Activated T-cell treated with anti-CD3 and anti-CD28 coated beads, Interleukin-2, amount 50 U/mL, for 1 hour (primary cell): ENCODE results near the gene ZNF14.
"Not testable (repeated sequence)": the region's sequence is repeated elsewhere in the genome, so short reads cannot be mapped to it uniquely, and the experiment has no call there.

Source experiments
- DNase-seq: peaks from one replicate; pipeline ENCODE4 v3.0.0-alpha.2; 2020

ZNF14 gene

DNA sequence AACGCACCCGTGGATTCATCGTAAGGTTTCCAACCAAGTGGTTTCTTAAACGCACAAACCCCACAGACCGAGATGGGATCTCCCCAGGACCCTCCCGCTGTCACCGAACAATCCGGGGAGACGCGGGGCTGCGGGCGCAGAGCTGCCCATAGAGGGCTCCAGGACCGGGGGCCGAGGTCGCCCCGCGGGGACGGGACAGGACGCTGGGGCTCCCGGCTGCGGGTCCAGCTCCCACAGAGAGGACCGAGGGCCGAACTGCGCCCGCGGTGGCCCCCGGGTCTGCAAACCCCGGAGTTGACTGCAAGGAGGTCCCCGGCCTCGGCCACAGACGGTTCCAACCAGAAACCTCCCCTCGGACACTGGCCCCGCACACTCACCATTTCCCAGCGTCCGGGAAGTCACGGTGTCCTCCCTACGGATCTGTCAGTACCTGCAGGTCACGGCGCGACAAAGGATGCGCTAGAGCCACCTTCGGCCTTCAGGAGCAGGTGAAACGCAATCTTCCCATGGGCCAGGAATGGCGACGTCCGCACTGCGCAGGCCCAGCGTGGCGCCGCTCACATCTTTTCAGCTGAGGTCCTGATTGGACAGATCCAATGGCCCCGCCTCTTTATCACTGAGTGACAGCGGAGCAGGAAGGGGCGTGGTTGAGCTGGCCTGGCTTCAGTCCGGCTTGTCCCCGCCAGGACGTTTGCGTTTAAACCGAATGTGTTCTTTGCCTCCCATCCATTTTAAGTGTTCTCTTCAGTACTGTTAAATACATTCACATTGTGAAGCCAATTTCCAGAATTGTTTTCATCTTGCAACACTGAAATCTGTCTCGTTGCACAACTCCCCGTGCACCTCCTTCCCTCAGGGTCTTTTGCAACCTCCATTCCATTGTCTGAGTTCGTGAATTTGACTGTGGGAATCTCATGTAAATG, at the start of gene ZNF14:
TSS of gene ZNF14 (minus strand) at position 534 of the 923 bp plus-strand sequence. CDS start at position 380, 154 bp downstream.
- DNase-seq = peak; percentile 88

DNA sequence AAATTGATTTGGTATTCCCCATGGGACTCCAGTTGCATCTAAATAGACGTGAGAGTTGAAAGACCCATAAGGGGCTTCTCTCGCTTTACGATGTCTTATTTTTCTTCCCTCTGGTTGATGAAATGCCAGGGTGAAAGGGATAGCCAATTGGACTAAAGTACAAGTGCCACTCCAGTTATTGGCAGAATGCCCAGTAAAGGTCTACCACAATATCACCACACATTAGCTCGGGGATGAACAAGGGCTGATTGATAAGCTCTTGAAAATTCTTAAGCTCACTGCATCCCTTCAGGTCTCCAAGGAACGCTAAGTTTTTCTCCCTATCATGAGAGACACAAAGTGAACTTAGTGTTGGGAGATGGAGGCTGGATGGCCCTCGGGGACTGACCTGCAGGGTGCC, 48.9 kb upstream of the ZNF14 start:
- not testable (repeated sequence) for DNase-seq

DNA sequence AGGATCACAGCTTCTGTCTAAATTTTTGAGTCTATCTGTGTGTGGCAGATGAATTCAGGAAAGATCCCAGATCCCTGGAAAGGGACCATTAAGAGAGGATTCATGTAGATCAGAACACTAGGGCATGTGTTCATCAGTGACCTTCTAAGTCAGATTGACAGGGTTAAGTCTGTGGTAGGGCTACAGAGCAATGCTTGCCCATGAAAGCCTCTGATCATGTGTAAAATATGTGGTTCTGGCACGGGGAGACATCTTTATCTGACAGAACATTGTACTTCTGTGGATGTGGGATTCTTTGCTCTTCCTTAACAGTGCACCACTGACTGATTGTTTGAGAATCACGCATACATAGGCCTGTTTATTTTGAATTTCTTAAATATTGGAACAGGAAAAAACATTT, 45.8 kb upstream of the ZNF14 start:
- no peak for DNase-seq

DNA sequence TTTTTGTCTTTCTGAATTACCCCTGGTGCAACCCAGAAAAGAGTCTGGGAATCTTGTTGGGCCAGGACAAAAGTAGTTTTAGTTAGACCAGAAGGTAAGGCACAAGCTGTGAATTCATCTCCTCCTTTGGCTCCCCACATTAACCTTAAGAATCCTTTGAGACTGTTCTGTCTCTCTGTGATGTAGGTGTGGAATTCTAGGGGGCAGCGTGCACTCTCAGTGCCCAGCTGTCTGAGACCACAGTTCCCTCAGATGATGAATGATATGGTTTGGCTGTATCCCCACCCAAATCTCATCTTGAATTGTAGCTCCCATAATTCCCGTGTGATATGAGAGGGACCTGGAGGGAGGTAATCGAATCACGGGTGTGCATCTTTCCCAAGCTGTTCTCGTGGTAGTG, 44.8 kb upstream of the ZNF14 start:
- no peak for DNase-seq

DNA sequence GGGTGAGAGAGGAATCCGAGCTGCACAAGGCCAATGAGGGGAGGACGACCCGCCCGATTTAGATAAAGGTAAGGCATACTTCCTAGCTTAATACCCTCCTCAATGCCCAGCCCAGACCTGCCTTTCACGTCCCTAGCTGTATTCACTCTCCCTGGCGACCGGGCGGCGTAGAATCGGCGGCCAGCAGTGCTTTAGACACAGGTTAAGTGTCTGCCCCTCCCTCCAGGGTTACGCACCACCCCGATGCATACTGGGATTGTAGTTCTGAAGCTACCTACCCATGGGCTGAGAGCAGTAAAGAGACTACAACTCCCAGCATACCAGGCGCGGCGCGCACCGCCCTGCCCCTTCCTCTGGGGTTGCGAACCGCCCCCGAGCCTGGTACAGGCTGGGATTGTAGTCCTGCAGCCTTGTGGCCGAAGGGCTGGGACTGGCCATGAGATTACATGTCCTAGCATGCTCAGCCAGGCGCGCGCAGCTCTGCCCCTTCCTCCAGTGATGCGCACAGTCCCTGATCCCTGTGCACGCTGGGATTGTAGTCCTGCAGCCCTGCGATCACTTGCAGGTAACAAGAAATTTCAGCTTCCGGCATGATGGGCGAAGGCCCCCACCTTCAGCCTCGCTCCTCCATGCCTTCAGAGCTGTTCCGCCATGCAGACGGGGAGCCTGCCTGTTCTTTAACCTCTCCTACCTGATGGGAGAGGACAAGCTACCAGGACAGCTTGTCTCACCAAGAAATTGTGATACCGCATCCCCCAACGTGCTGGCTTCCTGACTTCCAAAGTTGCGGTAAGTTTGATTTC, 43.5 kb upstream of the ZNF14 start:
- DNase-seq = peak; percentile 93

DNA sequence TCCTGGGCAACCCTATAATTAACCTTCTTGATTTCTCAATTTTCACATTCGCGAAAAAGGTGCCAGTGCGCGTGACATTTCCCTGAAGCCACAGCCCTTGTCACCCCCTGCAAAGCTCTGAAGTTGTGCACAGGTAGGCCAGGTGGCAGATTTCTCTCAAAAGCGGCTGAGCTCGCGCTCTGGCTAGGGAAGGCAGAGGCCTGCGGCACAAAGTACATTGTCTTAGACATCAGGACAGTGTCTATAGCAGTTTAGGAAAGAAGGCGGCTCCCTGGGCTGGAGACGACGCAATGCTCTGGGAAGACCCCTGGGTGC, 42.9 kb upstream of the ZNF14 start:
- no peak for DNase-seq

DNA sequence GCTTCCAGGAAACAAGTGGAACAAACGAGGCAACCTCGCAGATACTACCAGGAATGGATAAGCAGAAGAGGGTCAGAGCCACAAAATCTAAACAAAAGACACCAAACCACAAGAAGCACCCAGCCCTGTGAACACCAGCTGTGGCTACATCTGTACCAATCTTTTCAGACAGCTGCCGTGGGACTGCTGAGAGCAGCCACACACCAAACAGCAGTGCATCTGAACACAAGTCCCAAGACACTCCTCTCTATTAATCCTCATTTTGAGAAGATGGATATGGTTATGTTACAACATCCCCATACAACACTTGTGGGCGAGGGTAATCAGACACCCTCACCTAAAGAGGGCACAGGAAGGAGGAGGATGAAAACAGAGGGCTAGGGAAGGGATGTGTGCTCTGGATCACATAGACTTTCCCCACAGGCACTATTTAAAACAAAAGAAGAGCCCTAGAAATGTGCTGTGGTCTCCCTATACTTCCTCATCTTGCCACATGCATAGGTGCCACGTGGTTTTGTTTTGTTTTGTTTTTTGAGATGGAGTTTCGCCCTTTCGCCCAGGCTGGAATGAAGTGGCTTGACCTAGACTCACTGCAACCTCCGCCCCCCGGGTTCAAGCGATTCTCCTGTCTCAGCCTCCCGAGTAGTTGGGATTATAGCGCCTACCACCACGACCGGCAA, 41.6 kb upstream of the ZNF14 start:
- DNase-seq = no peak

DNA sequence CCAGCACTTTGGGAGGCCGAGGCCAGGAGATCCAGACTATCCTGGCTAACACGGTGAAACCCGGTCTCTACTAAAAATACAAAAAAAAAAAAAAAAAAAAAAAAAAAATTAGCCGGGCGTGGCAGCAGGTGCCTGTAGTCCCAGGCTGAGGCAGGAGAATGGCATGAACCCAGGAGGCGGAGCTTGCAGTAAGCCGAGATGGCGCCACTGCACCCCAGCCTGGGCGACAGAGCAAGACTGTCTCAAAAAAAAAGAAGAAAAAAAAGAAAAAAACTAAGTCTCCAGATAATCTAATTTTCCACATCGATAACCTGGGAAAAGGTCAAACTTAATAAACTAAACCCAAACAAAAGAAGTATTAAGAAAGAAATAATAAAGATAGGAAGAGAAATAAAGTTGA, 39.1 kb upstream of the ZNF14 start:
- DNase-seq = not testable (repeated sequence)

DNA sequence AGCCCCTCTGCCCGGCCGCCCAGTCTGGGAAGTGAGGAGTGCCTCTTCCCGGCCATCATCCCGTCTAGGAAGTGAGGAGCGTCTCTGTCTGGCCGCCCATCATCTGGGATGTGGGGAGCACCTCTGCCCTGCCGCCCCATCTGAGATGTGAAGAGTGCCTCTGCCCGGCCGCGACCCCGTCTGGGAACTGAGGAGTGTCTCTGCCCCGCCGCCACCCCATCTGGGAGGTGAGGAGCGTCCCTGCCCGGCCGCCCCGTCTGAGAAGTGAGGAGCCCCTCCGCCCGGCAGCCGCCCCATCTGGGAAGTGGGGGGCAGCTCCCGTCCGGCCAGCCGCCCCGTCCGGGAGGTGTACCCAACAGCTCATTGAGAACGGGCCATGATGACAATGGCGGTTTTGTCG, 37.1 kb upstream of the ZNF14 start:
- not testable (repeated sequence) for DNase-seq

DNA sequence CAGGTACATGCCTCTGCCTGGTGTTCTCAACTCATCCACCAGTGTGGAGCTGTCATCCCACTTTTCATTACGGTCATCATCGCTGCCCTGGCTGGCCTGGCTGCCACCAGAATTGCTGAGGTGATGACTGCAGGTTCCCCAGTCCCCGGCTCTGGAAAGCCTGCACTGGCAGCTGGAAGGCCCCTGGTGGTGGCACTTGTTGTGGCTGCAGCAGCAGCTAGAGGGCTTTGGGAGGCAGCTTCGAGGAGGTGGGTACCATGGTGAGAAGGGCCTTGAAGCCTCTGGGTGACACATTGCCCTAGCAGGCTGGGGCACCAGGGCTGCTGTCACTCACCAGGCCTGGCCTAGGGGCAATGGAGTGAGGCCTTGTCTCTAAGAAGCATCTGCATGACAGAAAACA, 25.3 kb upstream of the ZNF14 start:
- DNase-seq = no peak

DNA sequence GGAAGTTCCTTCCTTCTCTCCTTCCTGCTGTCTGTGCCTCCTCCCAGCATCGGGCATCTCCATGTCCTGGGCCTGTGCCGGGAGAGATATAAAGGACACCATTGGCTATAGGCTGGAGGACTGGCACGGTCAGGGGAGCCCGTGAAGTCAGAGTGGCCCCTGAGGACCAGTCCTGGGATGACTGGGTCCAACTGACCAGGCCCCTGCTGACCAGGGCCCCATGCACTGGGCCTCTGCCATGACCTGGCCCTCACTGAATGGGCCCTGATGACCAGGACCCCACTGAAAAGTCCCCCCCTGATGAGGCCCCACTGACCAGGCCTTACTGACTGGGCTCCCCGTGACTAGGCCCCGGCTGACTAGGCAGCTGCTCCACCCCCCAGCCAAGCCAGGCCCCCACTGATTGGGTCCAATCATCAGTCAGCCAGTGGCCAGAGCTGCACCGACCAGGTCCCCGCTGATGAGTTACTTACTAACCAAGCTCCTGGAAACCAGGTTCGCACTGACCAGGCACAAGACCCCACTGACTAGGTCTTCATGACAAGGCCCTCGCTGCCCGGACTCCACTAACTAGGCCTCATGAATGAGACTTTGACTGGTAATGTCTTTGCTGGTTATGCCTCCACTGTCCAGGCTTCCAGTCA, 20.0 kb upstream of the ZNF14 start:
- no peak for DNase-seq

DNA sequence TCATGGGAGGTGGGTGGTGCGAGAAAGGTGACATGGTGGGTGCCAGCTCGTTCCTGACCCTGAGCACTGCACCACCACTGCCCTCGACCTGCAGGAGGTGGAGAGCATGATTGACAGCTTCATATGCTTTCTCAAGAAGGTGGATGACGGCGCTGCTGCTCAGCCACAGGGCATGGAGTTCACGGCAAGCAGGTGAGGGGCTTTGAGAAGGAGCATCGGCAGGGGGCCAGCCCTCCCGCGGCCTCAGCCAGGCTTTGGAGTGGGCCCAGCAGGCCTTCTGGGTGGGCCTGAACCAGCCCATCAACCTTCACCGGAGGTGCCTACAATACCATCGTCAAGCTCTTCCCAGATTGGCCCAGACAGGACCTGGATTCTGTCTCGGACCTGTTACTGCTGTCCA, 18.9 kb upstream of the ZNF14 start:
- DNase-seq = no peak

DNA sequence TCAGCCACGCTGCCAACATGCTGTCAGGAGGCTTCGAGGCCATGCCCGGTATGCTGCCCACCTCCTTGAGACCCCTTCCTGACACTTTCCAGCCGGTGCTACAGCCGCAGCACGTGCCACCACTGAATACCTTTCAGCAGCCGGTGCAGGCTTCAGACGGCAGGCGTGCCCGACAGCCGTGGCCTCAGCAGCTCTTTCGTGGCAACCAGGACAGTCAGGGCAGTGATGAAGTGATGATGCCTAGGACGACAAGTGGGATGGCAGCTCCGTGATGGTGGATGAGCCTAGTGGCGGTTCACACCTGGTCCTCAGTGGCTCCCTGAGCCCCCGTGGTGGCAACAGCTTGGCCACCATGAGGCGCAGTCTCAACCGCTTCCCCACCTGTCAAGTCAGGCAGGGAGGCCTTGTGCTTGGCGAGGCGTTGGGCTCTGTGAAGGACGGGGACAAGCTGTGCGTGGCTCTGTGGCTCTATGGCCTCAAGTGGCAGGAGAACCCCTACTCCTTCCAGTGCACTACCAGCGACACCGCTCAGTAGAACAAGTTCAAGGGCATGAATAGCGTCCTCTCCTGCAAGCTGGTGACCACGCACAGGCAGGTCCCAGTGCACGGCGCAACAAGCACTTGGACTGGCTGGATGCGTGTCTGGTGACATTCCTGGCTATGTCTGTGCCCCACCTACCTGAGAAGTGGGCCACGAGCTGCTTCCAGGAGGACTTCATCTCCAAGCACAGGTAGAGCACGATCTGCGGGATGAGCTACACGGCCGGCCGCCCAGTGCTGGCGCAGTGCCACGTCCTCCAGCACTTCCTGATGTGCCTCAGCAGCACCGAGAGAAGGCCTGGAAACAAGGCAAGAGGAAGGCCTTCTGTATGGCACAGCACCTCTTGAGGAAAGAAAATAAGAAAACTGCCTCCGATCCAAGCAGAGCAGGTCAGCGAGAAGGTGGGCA, 18.2 kb upstream of the ZNF14 start:
- DNase-seq = no peak

DNA sequence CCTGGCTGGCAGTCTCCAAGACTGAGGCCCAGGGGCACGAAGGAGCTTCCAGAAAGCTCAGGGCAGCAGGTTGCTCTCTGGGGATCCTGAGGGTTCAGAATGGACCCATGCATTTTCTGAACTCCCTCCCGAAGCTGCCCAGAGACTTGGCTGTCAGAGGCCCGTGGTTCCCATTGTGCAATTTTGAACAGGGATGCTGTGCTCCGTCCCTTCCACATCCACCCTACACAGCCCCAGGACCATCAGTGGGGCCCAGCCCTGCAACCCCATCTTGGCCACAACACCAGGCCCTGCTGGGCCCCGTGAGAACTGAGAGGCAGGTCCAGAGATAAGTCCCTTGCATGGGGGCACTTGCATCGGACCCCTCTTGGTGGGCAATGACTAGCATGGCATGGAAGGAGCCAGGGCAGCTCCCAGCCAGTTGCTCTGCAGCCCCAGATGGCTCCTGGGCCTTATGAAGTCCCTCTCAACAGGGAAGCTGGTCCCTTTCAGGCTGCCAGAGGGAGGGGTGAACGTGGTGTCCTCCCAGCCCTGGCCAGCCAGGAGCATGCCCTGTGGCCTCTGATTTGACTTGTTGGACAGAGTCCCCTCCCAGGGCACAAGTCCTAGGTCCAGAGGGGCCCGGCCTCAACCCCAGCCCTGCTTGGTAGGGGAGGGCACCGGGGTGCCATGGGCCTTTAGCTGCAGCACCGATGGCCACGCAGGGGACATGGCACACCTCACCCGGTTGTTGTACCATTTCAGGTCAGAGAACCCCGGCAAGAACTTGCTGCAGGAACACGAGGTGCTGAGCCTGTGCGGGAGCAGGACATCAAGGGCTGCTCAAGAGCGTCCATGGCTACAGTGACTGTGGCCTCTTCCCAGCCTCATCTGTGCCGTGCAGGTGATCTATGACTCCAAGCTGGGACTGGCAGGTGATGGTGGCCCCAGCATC, 17.3 kb upstream of the ZNF14 start:
- DNase-seq = no peak

DNA sequence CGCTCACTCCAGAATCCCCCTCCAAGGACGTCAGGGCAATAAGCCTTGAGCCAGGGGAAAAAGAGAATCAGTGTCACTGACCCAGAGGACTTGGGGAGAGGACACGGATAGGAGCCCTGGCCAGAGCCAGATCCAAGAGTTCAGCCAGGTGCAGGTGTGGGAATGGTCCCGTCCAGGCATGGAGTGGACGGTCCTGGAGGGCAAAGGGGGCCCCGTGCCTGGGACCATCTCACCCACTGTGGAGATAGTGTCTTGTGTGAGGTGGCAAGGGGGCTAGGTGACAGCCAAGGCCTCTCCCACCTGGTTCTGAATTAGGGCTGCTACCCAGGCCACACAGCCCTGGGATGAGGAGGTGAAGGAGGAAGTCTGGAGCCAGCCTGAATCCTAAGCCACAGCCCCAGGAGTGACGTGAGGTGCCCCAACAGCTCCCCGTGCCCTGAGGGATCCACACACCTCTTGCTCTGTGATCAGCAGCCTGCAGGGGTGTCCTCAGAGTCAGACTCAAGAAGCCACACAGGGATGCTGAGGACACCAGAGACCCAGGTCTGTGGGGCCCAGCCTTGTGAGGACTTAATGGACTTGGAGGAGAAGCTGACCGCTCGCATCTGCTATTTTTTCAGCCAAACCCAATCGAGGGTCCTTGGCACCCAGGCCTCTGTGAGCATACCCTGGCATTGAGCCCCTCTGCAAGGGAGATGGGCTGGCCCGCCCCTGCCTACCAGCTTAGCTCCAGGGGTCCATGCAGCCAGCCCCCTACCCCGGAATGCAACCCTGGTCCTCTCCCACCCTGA, 16.4 kb upstream of the ZNF14 start:
- no peak for DNase-seq

DNA sequence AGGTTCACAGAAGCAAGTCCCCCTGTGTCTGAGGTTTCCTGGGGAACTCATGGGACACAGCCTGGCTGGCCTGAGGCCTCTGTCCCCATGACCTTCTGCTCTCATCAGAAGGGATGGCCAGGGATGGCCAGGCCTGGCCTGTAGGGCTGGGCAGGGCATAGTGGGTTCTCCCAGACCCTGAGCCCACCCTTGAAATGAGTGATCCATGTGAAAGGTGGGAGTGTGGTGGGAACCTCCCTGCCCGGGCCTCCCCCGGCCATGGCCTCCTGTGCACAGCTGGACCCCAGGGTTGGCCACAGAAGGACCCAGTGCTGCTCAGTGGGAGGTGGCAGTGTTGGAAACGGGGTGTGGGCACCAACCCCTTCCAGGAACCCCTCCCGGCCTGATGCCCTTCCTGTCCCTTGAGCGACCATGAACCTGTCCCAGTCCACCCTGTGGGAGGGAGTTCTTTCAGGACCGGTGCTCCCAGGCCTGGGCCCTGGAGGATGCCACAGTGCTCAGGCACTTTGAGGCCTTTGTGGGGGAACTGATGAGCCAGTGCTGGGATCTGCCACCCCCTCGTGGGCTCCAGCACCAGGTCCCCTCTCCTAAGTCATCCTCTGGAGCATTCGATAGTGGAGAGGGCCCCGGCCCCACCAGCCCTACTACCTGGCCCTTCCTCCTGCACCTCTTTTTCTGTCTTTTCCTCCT, 15.5 kb upstream of the ZNF14 start:
- no peak for DNase-seq

DNA sequence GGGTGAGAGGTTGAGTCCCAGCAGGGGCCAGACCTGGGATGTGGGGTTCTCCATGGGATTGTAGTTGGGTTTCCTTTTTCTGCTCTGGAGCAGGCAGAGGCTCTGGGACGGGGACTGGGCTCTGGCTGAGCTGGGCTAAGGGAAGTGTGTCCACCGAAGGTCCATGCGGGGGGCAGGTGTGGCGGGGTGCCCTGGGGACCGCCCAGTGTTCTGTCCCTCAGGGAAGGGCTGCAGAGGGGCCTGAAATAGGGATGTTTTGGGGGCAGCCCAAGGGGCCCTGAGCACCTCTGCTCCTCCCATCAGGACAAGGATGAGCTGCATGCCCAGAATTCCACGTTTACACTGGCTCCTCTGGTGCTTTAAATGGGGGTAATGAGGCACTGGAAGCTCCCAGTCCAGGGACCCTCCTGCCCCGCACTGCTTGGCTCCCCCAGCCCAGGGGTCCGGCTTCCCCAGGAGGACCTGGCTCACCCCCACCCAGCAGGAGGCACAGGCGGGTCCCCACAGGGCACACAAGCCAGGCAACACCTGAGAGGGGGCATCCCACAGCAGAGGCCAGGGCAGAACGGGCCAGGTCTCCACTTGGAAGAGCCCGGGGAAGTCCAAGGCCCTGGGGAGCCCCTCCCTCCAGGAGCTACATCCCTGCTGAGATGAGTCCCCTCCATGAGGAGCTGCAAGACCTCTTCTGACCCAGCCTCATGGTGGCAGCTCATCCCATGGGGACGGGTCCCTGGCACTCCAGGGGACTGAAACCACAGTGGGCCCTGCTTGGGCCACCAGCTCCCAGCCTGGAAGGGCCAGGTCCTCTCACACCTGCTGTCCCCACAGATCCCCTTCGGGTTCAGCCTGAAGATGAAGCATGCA, 14.7 kb upstream of the ZNF14 start:
- no peak for DNase-seq
